H1 (cell line): ENCODE data around the gene PTH2R. TPM values are rescaled to one million over a fixed set of nuclear protein-coding genes. Genes with fewer than 3 reads are reported as not detected.

Source experiments
- CTCF ChIA-PET: fragments of 300-600 bp; sonication (Branson Sonifier 250); formaldehyde crosslinking; loops from one replicate; lab custom pipeline; 2021; ENCODE audit not compliant: partially characterized antibody; lab: Charles Lee
- POLR2A ChIA-PET: fragments of 300-600 bp; sonication (Branson Sonifier 250); formaldehyde crosslinking; loops from one replicate; lab custom pipeline; 2021; ENCODE audit warnings: inconsistent platforms; ENCODE audit not compliant: partially characterized antibody; lab: Charles Lee
- DNase-seq, 2 experiments: peaks; one replicate each; pipeline versions ENCODE4 v3.0.0 to v3.0.0-alpha.2; 2010 to 2022; ENCODE audit warnings: low spot score in 2 of 2, low read depth in 1 of 2, mixed read lengths in 1 of 2
- FAIRE-seq: peaks from 2 replicates; lab custom pipeline; 2011; peaks lifted over from hg19 to GRCh38; lab: Jason Lieb, UNC
- H2AFZ ChIP-seq: 2 replicates; pipeline ENCODE4 v1.8.1; 2012; ENCODE audit warnings: low read length, inconsistent platforms
- H2AK5ac ChIP-seq: 2 replicates; pipeline ENCODE4 v1.6.1; 2013; ENCODE audit warnings: low read depth, low read length
- H2BK120ac ChIP-seq: replicated peaks from 2 replicates; pipeline ENCODE3; 2013; ENCODE audit warnings: low read depth, low read length, inconsistent platforms
- H2BK12ac ChIP-seq: 2 replicates; pipeline ENCODE4 v1.6.1; 2013; ENCODE audit warnings: low read depth, low read length
- H2BK15ac ChIP-seq: 2 replicates; pipeline ENCODE4 v1.6.1; 2013; ENCODE audit warnings: low read length
- H2BK20ac ChIP-seq: 2 replicates; pipeline ENCODE4 v1.6.1; 2013; ENCODE audit warnings: low read length
- H2BK5ac ChIP-seq: 2 replicates; pipeline ENCODE4 v1.6.1; 2013; ENCODE audit warnings: low read depth, low read length
- H3K14ac ChIP-seq: 2 replicates; pipeline ENCODE4 v1.6.1; 2013; ENCODE audit warnings: inconsistent platforms; ENCODE audit not compliant: insufficient read length
- H3K18ac ChIP-seq: 2 replicates; pipeline ENCODE4 v1.6.1; 2013; ENCODE audit warnings: low read length; ENCODE audit errors: extremely low read depth
- H3K23ac ChIP-seq: 2 replicates; pipeline ENCODE4 v1.6.1; 2013; ENCODE audit warnings: inconsistent platforms; ENCODE audit not compliant: insufficient read length
- H3K23me2 ChIP-seq: 2 replicates; pipeline ENCODE4 v1.6.1; 2013; ENCODE audit warnings: low read depth, low read length
- H3K27ac ChIP-seq: 2 replicates; pipeline ENCODE4 v1.6.1; 2011; ENCODE audit warnings: low read depth, low read length, inconsistent platforms
- H3K27me3 ChIP-seq, 4 experiments: replicated peaks in 1 of 4; 1 replicate in 1 of 4; 2 replicates in 3 of 4; pipeline versions ENCODE4 v1.6.1 to v1.8.1; 2011 to 2013; ENCODE audit warnings: low read length in 3 of 4, mild to moderate bottlenecking in 3 of 4, inconsistent platforms in 2 of 4, mixed read lengths in 2 of 4, moderate library complexity in 1 of 4; ENCODE audit not compliant: control insufficient read depth in 3 of 4, insufficient read depth in 3 of 4; ENCODE audit errors: extremely low read depth in 1 of 4
- H3K36me3 ChIP-seq, 4 experiments: 2 replicates each; pipeline versions ENCODE4 v1.6.1 to v1.8.1; 2011 to 2013; ENCODE audit warnings: mild to moderate bottlenecking in 4 of 4, low read length in 3 of 4, moderate library complexity in 2 of 4, control low read depth in 1 of 4, inconsistent platforms in 1 of 4; ENCODE audit not compliant: insufficient read depth in 4 of 4, control insufficient read depth in 2 of 4
- H3K4ac ChIP-seq: replicated peaks from 2 replicates; pipeline ENCODE3; 2013; ENCODE audit warnings: low read length, low read depth, mixed read lengths, inconsistent platforms; ENCODE audit not compliant: insufficient read length
- H3K4me1 ChIP-seq, 4 experiments: replicated peaks in 1 of 4; 1 replicate in 1 of 4; 2 replicates in 3 of 4; pipeline versions ENCODE4 v1.6.1 to v1.8.1; 2011 to 2013; ENCODE audit warnings: low read length in 3 of 4, inconsistent platforms in 2 of 4, mixed read lengths in 1 of 4; ENCODE audit not compliant: insufficient read depth in 4 of 4, control insufficient read depth in 3 of 4
- H3K4me2 ChIP-seq, 2 experiments: 2 replicates each; pipeline versions ENCODE4 v1.6.1 to v1.8.1; 2011 to 2013; ENCODE audit warnings: low read depth in 2 of 2, low read length in 2 of 2, control low read depth in 1 of 2, inconsistent platforms in 1 of 2, mild to moderate bottlenecking in 1 of 2; ENCODE audit not compliant: insufficient read depth in 1 of 2
- H3K4me3 ChIP-seq, 4 experiments: fragments of 200-600, 300-600 bp in 1 of 4; sonication (generic), shearing (Covaris generic), sonication (Bioruptor Twin) in 1 of 4; 2 replicates each; pipeline versions ENCODE4 v1.5.1 to v1.8.1; 2011 to 2016; ENCODE audit warnings: low read length in 4 of 4, low read depth in 3 of 4, control low read depth in 2 of 4, inconsistent platforms in 2 of 4, mild to moderate bottlenecking in 2 of 4, mixed read lengths in 1 of 4, moderate library complexity in 1 of 4; ENCODE audit not compliant: insufficient read depth in 2 of 4; ENCODE audit errors: extremely low read depth in 1 of 4
- H3K56ac ChIP-seq: replicated peaks from 2 replicates; pipeline ENCODE3; 2013; ENCODE audit warnings: low read depth, mild to moderate bottlenecking, mixed read lengths, low read length, inconsistent platforms; ENCODE audit not compliant: insufficient read length
- H3K79me1 ChIP-seq: 2 replicates; pipeline ENCODE4 v1.6.1; 2013; ENCODE audit warnings: low read depth, low read length, control low read depth
- H3K79me2 ChIP-seq, 2 experiments: 2 replicates each; pipeline versions ENCODE4 v1.6.1 to v1.8.1; 2012 to 2013; ENCODE audit warnings: low read length in 2 of 2, mild to moderate bottlenecking in 2 of 2, inconsistent platforms in 1 of 2; ENCODE audit not compliant: insufficient read depth in 2 of 2, control insufficient read depth in 1 of 2
- H3K9ac ChIP-seq, 4 experiments: replicated peaks in 1 of 4; 1 replicate in 1 of 4; 2 replicates in 3 of 4; pipeline versions ENCODE4 v1.6.1 to v1.8.1; 2011 to 2013; ENCODE audit warnings: low read depth in 3 of 4, low read length in 3 of 4, control low read depth in 2 of 4, mild to moderate bottlenecking in 2 of 4, moderate library complexity in 2 of 4, inconsistent platforms in 1 of 4; ENCODE audit errors: extremely low read depth in 1 of 4
- H3K9me3 ChIP-seq, 2 experiments: 2 replicates each; pipeline versions ENCODE4 v1.6.1 to v1.8.1; 2012 to 2013; ENCODE audit warnings: mild to moderate bottlenecking in 2 of 2, moderate library complexity in 2 of 2, control low read depth in 1 of 2, inconsistent platforms in 1 of 2, low read depth in 1 of 2, low read length in 1 of 2, mixed read lengths in 1 of 2; ENCODE audit not compliant: insufficient read depth in 2 of 2
- H4K20me1 ChIP-seq, 2 experiments: replicated peaks in 1 of 2; 2 replicates each; pipeline versions ENCODE3 to v1.8.1; 2011 to 2013; ENCODE audit warnings: inconsistent platforms in 2 of 2, low read length in 2 of 2, mild to moderate bottlenecking in 1 of 2; ENCODE audit not compliant: insufficient read depth in 2 of 2, control insufficient read depth in 1 of 2
- H4K5ac ChIP-seq: 2 replicates; pipeline ENCODE4 v1.6.1; 2013; ENCODE audit warnings: low read length, low read depth, mixed read lengths, inconsistent platforms; ENCODE audit not compliant: insufficient read length
- H4K8ac ChIP-seq: 2 replicates; pipeline ENCODE4 v1.8.0; 2013; ENCODE audit warnings: mild to moderate bottlenecking, moderate library complexity, low read length, inconsistent platforms; ENCODE audit not compliant: insufficient read depth; ENCODE audit errors: extremely low read depth
- H4K91ac ChIP-seq: replicated peaks from 2 replicates; pipeline ENCODE3; 2013; ENCODE audit warnings: low read length, mixed read lengths, inconsistent platforms; ENCODE audit not compliant: insufficient read length
- FOSL1 ChIP-seq: IDR thresholded peaks from 2 replicates; pipeline ENCODE4 v1.6.1; 2011; ENCODE audit warnings: mild to moderate bottlenecking, low read depth, low read length, moderate library complexity; ENCODE audit not compliant: insufficient read depth
- HDAC6 ChIP-seq: IDR thresholded peaks from one replicate; pipeline ENCODE4 v1.7.1; 2012; ENCODE audit warnings: low read depth, mild to moderate bottlenecking, inconsistent platforms, low read length, moderate library complexity
- KDM5A ChIP-seq: fragments of 200-600 bp; IDR thresholded peaks from 2 replicates; pipeline ENCODE4 v1.7.1; 2012; ENCODE audit warnings: mild to moderate bottlenecking, low read length, inconsistent platforms, mixed read lengths
- POLR2A ChIP-seq, 2 experiments: IDR thresholded peaks; 1 replicate in 1 of 2; 2 replicates in 1 of 2; pipeline ENCODE4 v1.6.1; 2011; ENCODE audit warnings: low read depth in 2 of 2, low read length in 2 of 2, mild to moderate bottlenecking in 2 of 2; ENCODE audit errors: control extremely low read depth in 1 of 2
- RAD21 ChIP-seq, 2 experiments: IDR thresholded peaks in 1 of 2; conservative IDR thresholded peaks in 1 of 2; 2 replicates each; pipeline ENCODE4 v1.6.1; 2011; ENCODE audit warnings: low read depth in 2 of 2, low read length in 2 of 2, improper control_type of control experiment in 1 of 2, inconsistent platforms in 1 of 2, mild to moderate bottlenecking in 1 of 2, moderate library complexity in 1 of 2
- RNF2 ChIP-seq: fragments of 200-900, 300-1000 bp; sonication (generic); IDR thresholded peaks from 2 replicates; pipeline ENCODE4 v1.7.1; 2016; ENCODE audit warnings: borderline replicate concordance, low read depth, mild to moderate bottlenecking, antibody characterized with exemption, low read length; ENCODE audit not compliant: poor library complexity, severe bottlenecking; ENCODE audit errors: missing control alignments
- SP2 ChIP-seq: IDR thresholded peaks from 2 replicates; pipeline ENCODE4 v1.6.1; 2012; ENCODE audit warnings: mild to moderate bottlenecking, low read length, inconsistent platforms
- SRF ChIP-seq: IDR thresholded peaks from 2 replicates; pipeline ENCODE4 v1.6.1; 2011; ENCODE audit warnings: mild to moderate bottlenecking, low read depth, low read length, moderate library complexity
- SUZ12 ChIP-seq: fragments of 200-600 bp; sonication (generic); IDR thresholded peaks from 2 replicates; pipeline ENCODE4 v1.6.1; 2012; ENCODE audit warnings: mild to moderate bottlenecking, inconsistent platforms, low read length, moderate library complexity, mixed read lengths
- WGBS, 2 experiments: shearing (Covaris generic) in 1 of 2; methylation state at CpG; one replicate each; pipeline versions ENCODE4 v1.1.6 to v1.1.7; 2013 to 2015; ENCODE audit warnings: low lambda C conversion rate in 2 of 2, mixed read lengths in 2 of 2, inconsistent platforms in 1 of 2, low coverage in 1 of 2, missing lambda C conversion rate in 1 of 2; ENCODE audit not compliant: insufficient replicate concordance in 2 of 2, insufficient coverage in 1 of 2, insufficient read length in 1 of 2; ENCODE audit errors: extremely low coverage in 1 of 2, missing lambda C conversion rate in 1 of 2; 5-methylcytosine and 5-hydroxymethylcytosine counted together
- polyA plus RNA-seq, 7 experiments: library from polyadenylated mRNA; depleted of rRNA in 3 of 7; stranded (reverse) in 5 of 7; unstranded in 2 of 7; fragments of >200 nt in 5 of 7; fragments of 200-250 nt in 2 of 7; gene quantifications; 1 replicate in 5 of 7; 2 replicates in 1 of 7; 4 replicates in 1 of 7; pipeline versions ENCODE4 v1.2.1 to v1.2.3, GENCODE V29; 2011 to 2013; ENCODE audit warnings: missing spikeins in 2 of 7, mixed read lengths in 2 of 7
- total RNA-seq: library from RNA; stranded (reverse); fragmentation: NEBNext Ultra II Directional; extraction: Animal tissue kit (Norgen Biotek cat#: 25700); gene quantifications from 2 replicates; pipeline ENCODE4 v1.2.1, GENCODE V29; 2021
- TF ChIP-seq, protein P1 (sequence below): IDR thresholded peaks from 2 replicates; pipeline ENCODE4 v1.6.1; 2012; ENCODE audit warnings: inconsistent platforms
- TF ChIP-seq, protein P2 (sequence below): IDR thresholded peaks from 2 replicates; pipeline ENCODE4 v1.6.1; 2012; ENCODE audit warnings: inconsistent platforms
- TF ChIP-seq, protein P3 (sequence below): IDR thresholded peaks from 2 replicates; pipeline ENCODE4 v1.6.1; 2011; ENCODE audit warnings: low read length, improper control_type of control experiment

The PTH2R gene
- total and polyA plus RNA-seq, 2 of the 8 experiments (the other 6 are each of a cell fraction or from before 2014, with no cell fraction given): 0.19 to 0.38 TPM

DNA sequence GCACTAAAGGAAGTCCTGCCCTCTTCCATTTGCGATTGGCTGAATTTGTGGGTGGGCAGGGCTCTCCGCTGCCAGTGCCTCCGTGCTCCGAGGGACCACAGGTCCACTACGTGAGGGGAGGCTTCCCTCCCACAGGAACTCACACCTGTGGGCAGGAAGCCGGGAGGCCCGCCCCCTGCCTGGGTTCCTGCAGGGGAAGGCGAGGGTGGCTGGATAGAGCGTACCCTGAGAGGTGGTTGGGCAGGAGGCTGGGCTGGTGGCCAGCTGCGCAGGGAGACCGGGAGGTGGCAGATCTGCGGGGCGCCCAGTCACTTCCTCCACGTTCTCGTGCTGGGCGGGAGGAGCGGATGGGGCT, 47.0 kb upstream of the PTH2R start:
- Histone ChIP-seq H3K4ac (no peak overlapping the region), H3K27me3 (no peaks in the 10 kb centered on the region), H3K79me2 (no peaks in the 10 kb centered on the region), H2AFZ (no peak overlapping the region), H4K8ac (no peak overlapping the region), H4K20me1 (no peaks in the 10 kb centered on the region), H3K9ac (no peak overlapping the region), H2AK5ac (no peak overlapping the region), H3K56ac (no peak overlapping the region), H2BK120ac (no peak overlapping the region), H3K4me3 (no peak overlapping the region), H3K27ac (no peak overlapping the region), H2BK15ac (no peak overlapping the region), H3K36me3 (peaks cover 4 to 20% (median 7%) of the 10 kb centered on the region in 4 experiments), H2BK12ac (no peak overlapping the region), H3K4me2 (no peak overlapping the region), H3K14ac (no peak overlapping the region), H3K23me2 (no peaks in the 10 kb centered on the region), H3K9me3 (peaks cover 3% of the 10 kb centered on the region in 2 experiments; a peak in 2 of 4 replicates), H3K18ac (no peak overlapping the region), H2BK5ac (no peak overlapping the region), H3K4me1 (no peaks in the 10 kb centered on the region; a peak in 1 of 7 replicates), H3K23ac (no peak overlapping the region), H2BK20ac (no peak overlapping the region), H4K5ac (no peak overlapping the region), H4K91ac (no peak overlapping the region), H3K79me1 (no peaks in the 10 kb centered on the region)
- peak in 1 of 2 experiments; percentile 54 for DNase-seq
- CTCF ChIA-PET: no interaction called here
- FAIRE-seq: no peak
- POLR2A ChIA-PET: no interaction called here
- WGBS, 2 experiments: 88% methylated on average over 14 of the region's 17 CpGs; no CpG with 5 or more reads in 1 of the 2 experiments
- TF ChIP-seq, protein P1, sequence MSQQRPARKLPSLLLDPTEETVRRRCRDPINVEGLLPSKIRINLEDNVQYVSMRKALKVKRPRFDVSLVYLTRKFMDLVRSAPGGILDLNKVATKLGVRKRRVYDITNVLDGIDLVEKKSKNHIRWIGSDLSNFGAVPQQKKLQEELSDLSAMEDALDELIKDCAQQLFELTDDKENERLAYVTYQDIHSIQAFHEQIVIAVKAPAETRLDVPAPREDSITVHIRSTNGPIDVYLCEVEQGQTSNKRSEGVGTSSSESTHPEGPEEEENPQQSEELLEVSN: 0 out of 2 replicates have a peak, but pooled peaks have one; percentile 9
- TF ChIP-seq RNF2: no peak
- no peak for TF ChIP-seq SP2
- TF ChIP-seq SUZ12: no peak
- TF ChIP-seq, protein P2, sequence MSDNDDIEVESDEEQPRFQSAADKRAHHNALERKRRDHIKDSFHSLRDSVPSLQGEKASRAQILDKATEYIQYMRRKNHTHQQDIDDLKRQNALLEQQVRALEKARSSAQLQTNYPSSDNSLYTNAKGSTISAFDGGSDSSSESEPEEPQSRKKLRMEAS: no peak
- TF ChIP-seq, protein P3, sequence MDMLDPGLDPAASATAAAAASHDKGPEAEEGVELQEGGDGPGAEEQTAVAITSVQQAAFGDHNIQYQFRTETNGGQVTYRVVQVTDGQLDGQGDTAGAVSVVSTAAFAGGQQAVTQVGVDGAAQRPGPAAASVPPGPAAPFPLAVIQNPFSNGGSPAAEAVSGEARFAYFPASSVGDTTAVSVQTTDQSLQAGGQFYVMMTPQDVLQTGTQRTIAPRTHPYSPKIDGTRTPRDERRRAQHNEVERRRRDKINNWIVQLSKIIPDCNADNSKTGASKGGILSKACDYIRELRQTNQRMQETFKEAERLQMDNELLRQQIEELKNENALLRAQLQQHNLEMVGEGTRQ: no peak
- TF ChIP-seq HDAC6: no peak
- no peak for TF ChIP-seq FOSL1
- TF ChIP-seq RAD21 (IDR thresholded peaks at IDR 0.05 in 1 of 2, conservative IDR thresholded peaks at IDR 0.05 in 1 of 2; ENCODE audit: low read depth in 2 of 2, low read length in 2 of 2): no peak
- TF ChIP-seq KDM5A: no peak
- TF ChIP-seq SRF: no peak
- 0 out of 3 replicates have a peak, but pooled peaks of 1 of the 2 experiments have one; percentile 7 for TF ChIP-seq POLR2A (IDR thresholded peaks at IDR 0.05; ENCODE audit: control extremely low read depth in 1 of 2, low read depth in 2 of 2, low read length in 2 of 2)
